Tibial nerve (tissue), 4 donors: ENCODE measurements around the gene KCNK13.

Source experiments
- CTCF ChIP-seq, 5 experiments: fragments of 200-600 bp in 3 of 5; fragments of 450-650 bp in 2 of 5; sonication (generic) in 3 of 5; IDR thresholded peaks; one replicate each; pipeline ENCODE4 v1.5.1; 2016 to 2019; ENCODE audit warnings: antibody characterized with exemption in 5 of 5, mild to moderate bottlenecking in 3 of 5, moderate library complexity in 2 of 5
- EP300 ChIP-seq, 2 donors: sonication (generic); formaldehyde crosslinking; IDR thresholded peaks; one replicate each; pipeline ENCODE4 v1.6.1; 2017; ENCODE audit warnings: antibody characterized with exemption in 2 of 2, mild to moderate bottlenecking in 1 of 2
- POLR2A ChIP-seq, 2 donors: fragments of 450-650 bp; IDR thresholded peaks; one replicate each; pipeline ENCODE4 v1.6.1; 2017; ENCODE audit warnings: antibody characterized with exemption in 2 of 2, mild to moderate bottlenecking in 2 of 2, moderate library complexity in 2 of 2

GRCh38 chr14:90179357-90179756, 117.6 kb downstream of the KCNK13 start:
- TF ChIP-seq CTCF (IDR thresholded peaks at IDR 0.05) (no peak), POLR2A (IDR thresholded peaks at IDR 0.05) (no peak), EP300 (IDR thresholded peaks at IDR 0.05) (no peak)
